GM23338 (cell line): ENCODE data around the gene JAG1. TPM values are rescaled to one million over a fixed set of nuclear protein-coding genes. Genes with fewer than 3 reads are reported as not detected.

Experiments used
- ATAC-seq: fragments of 200-7000 bp; cut with Tn5 transposase; 3 replicates; pipeline ENCODE4 v1.9.1; 2020
- DNase-seq: peaks from one replicate; pipeline ENCODE4 v3.0.0-alpha.2; 2015; ENCODE audit warnings: low spot score
- H2AFZ ChIP-seq: fragments of 200-600 bp; sonication (generic); 2 replicates; pipeline ENCODE4 v1.8.0; 2016; ENCODE audit warnings: antibody characterized with exemption, mild to moderate bottlenecking, moderate library complexity
- H3F3A ChIP-seq: fragments of 200-600 bp; sonication (generic); replicated peaks from 2 replicates; pipeline ENCODE4 v1.8.0; 2017; ENCODE audit warnings: antibody characterized with exemption, mixed run types, low read depth
- H3K27ac ChIP-seq: fragments of 200-600 bp; sonication (generic); 2 replicates; pipeline ENCODE4 v1.6.1; 2016; ENCODE audit warnings: low read depth
- H3K27me3 ChIP-seq: fragments of 200-600 bp; sonication (generic); 2 replicates; pipeline ENCODE4 v1.8.0; 2016; ENCODE audit warnings: mild to moderate bottlenecking, mixed run types, moderate library complexity; ENCODE audit not compliant: insufficient read depth
- H3K36me3 ChIP-seq: fragments of 200-600 bp; sonication (generic); 2 replicates; pipeline ENCODE4 v1.8.0; 2016; ENCODE audit warnings: mild to moderate bottlenecking; ENCODE audit not compliant: insufficient read depth
- H3K4me1 ChIP-seq: fragments of 200-600 bp; sonication (generic); 2 replicates; pipeline ENCODE4 v1.8.0; 2016; ENCODE audit warnings: mild to moderate bottlenecking, moderate library complexity; ENCODE audit not compliant: insufficient read depth
- H3K4me2 ChIP-seq: fragments of 200-600 bp; sonication (generic); 2 replicates; pipeline ENCODE4 v1.7.1; 2017; ENCODE audit warnings: mixed run types
- H3K4me3 ChIP-seq: fragments of 200-600 bp; sonication (generic); 2 replicates; pipeline ENCODE4 v1.6.1; 2016; ENCODE audit warnings: mixed run types
- H3K79me2 ChIP-seq: fragments of 200-600 bp; sonication (generic); replicated peaks from 2 replicates; pipeline ENCODE4 v1.8.0; 2017; ENCODE audit warnings: mild to moderate bottlenecking; ENCODE audit not compliant: insufficient read depth
- H3K9me2 ChIP-seq: fragments of 200-600 bp; sonication (generic); 2 replicates; pipeline ENCODE4 v1.8.0; 2017; ENCODE audit not compliant: insufficient read depth
- H4K20me1 ChIP-seq: fragments of 200-600 bp; sonication (generic); replicated peaks from 2 replicates; pipeline ENCODE4 v1.8.0; 2017; ENCODE audit warnings: mild to moderate bottlenecking; ENCODE audit not compliant: insufficient read depth
- H3K27ac Mint-ChIP-seq: 2 replicates; pipeline ENCODE4 v1.8.0; 2020; ENCODE audit warnings: inconsistent platforms, mild to moderate bottlenecking, moderate library complexity, mixed read lengths
- H3K27me3 Mint-ChIP-seq: 3 replicates; pipeline ENCODE4 v1.8.0; 2022; ENCODE audit warnings: low read depth, mild to moderate bottlenecking, moderate library complexity, mixed read lengths, inconsistent platforms; ENCODE audit not compliant: insufficient read depth, poor library complexity
- H3K36me3 Mint-ChIP-seq: 3 replicates; pipeline ENCODE4 v1.8.0; 2021; ENCODE audit warnings: low read depth, mild to moderate bottlenecking, inconsistent platforms, moderate library complexity, mixed read lengths
- H3K4me1 Mint-ChIP-seq: 3 replicates; pipeline ENCODE4 v1.8.0; 2020; ENCODE audit warnings: mild to moderate bottlenecking, inconsistent platforms, mixed read lengths
- H3K4me3 Mint-ChIP-seq: 3 replicates; pipeline ENCODE4 v1.8.0; 2021; ENCODE audit warnings: moderate library complexity, mild to moderate bottlenecking, inconsistent platforms, mixed read lengths
- H3K9me3 Mint-ChIP-seq: 3 replicates; pipeline ENCODE4 v1.8.0; 2020; ENCODE audit warnings: moderate library complexity, mild to moderate bottlenecking, inconsistent platforms, mixed read lengths
- CREB1 ChIP-seq: fragments of 250-450 bp; sonication (Bioruptor Pico); IDR thresholded peaks from 2 replicates; pipeline ENCODE4 v1.5.0; 2020; ENCODE audit warnings: low read depth, mild to moderate bottlenecking, moderate library complexity
- ETS1 ChIP-seq: IDR thresholded peaks from 2 replicates; pipeline ENCODE4 v1.6.1; 2016; ENCODE audit warnings: antibody characterized with exemption
- EZH2 ChIP-seq: fragments of 200-600 bp; sonication (generic); IDR thresholded peaks from one replicate; pipeline ENCODE4 v1.8.0; 2017; ENCODE audit warnings: antibody characterized with exemption, mild to moderate bottlenecking, low read depth; ENCODE audit not compliant: unreplicated experiment
- NANOG ChIP-seq: IDR thresholded peaks from 2 replicates; pipeline ENCODE4 v1.6.1; 2016; ENCODE audit warnings: antibody characterized with exemption, borderline replicate concordance
- POLR2AphosphoS5 ChIP-seq: IDR thresholded peaks from 2 replicates; pipeline ENCODE4 v1.6.1; 2016; ENCODE audit warnings: antibody characterized with exemption, low read depth
- ZNF114 ChIP-seq: fragments of 250-450 bp; sonication (Bioruptor Pico); IDR thresholded peaks from 2 replicates; pipeline ENCODE4 v1.5.0; 2020; ENCODE audit warnings: mild to moderate bottlenecking, moderate library complexity
- ZNF331 ChIP-seq: fragments of 250-450 bp; sonication (Bioruptor Pico); IDR thresholded peaks from 2 replicates; pipeline ENCODE4 v1.5.0; 2020; ENCODE audit warnings: low read depth, mild to moderate bottlenecking, moderate library complexity
- ZNF462 ChIP-seq: fragments of 250-450 bp; sonication (Bioruptor Pico); IDR thresholded peaks from 2 replicates; pipeline ENCODE4 v1.5.0; 2020; ENCODE audit warnings: mild to moderate bottlenecking, moderate library complexity
- polyA plus RNA-seq: library from polyadenylated mRNA; unstranded; fragments of >200 nt; fragmentation: Nextera tagmentation; extraction: Ambion mirVana; gene quantifications from 2 replicates; pipeline ENCODE4 v1.2.1, GENCODE V29; 2016
- total RNA-seq: library from RNA; depleted of rRNA; stranded (reverse); fragments of >200 nt; shearing (Covaris generic); gene quantifications from 2 replicates; pipeline ENCODE4 v1.2.3, GENCODE V29; 2014
- TF ChIP-seq, protein P1 (sequence below): IDR thresholded peaks from one replicate; pipeline ENCODE4 v1.6.1; 2018; ENCODE audit warnings: antibody characterized with exemption; ENCODE audit not compliant: unreplicated experiment

Gene JAG1
- total and polyA plus RNA-seq, 2 experiments from 2014 or later = 9.7 to 46.5 TPM

GRCh38 chr20:10631126-10631525 is 42.7 kb downstream of the JAG1 start:
- Histone ChIP-seq H3K9me2 (no peaks in the 10 kb centered on the region), H3K4me1 (peaks cover 44% of the 10 kb centered on the region), H3K36me3 (no peaks in the 10 kb centered on the region), H3K27ac (no peak overlapping the region), H3K4me2 (no peak overlapping the region), H3F3A (no peaks in the 10 kb centered on the region), H3K79me2 (no peaks in the 10 kb centered on the region), H4K20me1 (no peaks in the 10 kb centered on the region), H3K27me3 (no peaks in the 10 kb centered on the region), H3K4me3 (no peak overlapping the region), H2AFZ (no peak overlapping the region)
- no peak for ATAC-seq
- Mint-ChIP-seq H3K9me3 (no peaks in the 10 kb centered on the region), H3K27me3 (peaks cover 3% of the 10 kb centered on the region), H3K4me3 (no peak overlapping the region), H3K36me3 (peaks cover under 1% of the 10 kb centered on the region; the same call in 1 of the 3 replicates), H3K4me1 (peaks cover 82% of the 10 kb centered on the region), H3K27ac (no peak overlapping the region)
- no peak for TF ChIP-seq POLR2AphosphoS5
- TF ChIP-seq ZNF331 (CRISPR knock-in tag) = no peak
- no peak for TF ChIP-seq NANOG
- DNase-seq = no peak

- H3K27ac ChIP-seq = no peak overlapping the region
- Mint-ChIP-seq H3K36me3 (no peaks in the 10 kb centered on the region), H3K27ac (no peak overlapping the region), H3K27me3 (peaks cover 3% of the 10 kb centered on the region), H3K4me1 (peaks cover 79% of the 10 kb centered on the region), H3K4me3 (no peak overlapping the region), H3K9me3 (no peaks in the 10 kb centered on the region)
- peaks cover 36% of the 10 kb centered on the region for H3K4me1 ChIP-seq
- H2AFZ ChIP-seq = no peak overlapping the region
- H3K9me2 ChIP-seq = no peaks in the 10 kb centered on the region
- DNase-seq (no peak), ATAC-seq (peak; percentile 36)
- no peaks in the 10 kb centered on the region for H4K20me1 ChIP-seq
- no peaks in the 10 kb centered on the region for H3F3A ChIP-seq
- no peak overlapping the region for H3K4me2 ChIP-seq
- no peaks in the 10 kb centered on the region for H3K27me3 ChIP-seq
- H3K79me2 ChIP-seq = no peaks in the 10 kb centered on the region
- H3K36me3 ChIP-seq = no peaks in the 10 kb centered on the region
- no peak overlapping the region for H3K4me3 ChIP-seq
- TF ChIP-seq ZNF462 (CRISPR knock-in tag) (no peak), ETS1 (no peak), POLR2AphosphoS5 (no peak), ZNF114 (no peak), EZH2 (no peak), NANOG (no peak), CREB1 (CRISPR knock-in tag) (no peak)
- TF ChIP-seq, protein P1, sequence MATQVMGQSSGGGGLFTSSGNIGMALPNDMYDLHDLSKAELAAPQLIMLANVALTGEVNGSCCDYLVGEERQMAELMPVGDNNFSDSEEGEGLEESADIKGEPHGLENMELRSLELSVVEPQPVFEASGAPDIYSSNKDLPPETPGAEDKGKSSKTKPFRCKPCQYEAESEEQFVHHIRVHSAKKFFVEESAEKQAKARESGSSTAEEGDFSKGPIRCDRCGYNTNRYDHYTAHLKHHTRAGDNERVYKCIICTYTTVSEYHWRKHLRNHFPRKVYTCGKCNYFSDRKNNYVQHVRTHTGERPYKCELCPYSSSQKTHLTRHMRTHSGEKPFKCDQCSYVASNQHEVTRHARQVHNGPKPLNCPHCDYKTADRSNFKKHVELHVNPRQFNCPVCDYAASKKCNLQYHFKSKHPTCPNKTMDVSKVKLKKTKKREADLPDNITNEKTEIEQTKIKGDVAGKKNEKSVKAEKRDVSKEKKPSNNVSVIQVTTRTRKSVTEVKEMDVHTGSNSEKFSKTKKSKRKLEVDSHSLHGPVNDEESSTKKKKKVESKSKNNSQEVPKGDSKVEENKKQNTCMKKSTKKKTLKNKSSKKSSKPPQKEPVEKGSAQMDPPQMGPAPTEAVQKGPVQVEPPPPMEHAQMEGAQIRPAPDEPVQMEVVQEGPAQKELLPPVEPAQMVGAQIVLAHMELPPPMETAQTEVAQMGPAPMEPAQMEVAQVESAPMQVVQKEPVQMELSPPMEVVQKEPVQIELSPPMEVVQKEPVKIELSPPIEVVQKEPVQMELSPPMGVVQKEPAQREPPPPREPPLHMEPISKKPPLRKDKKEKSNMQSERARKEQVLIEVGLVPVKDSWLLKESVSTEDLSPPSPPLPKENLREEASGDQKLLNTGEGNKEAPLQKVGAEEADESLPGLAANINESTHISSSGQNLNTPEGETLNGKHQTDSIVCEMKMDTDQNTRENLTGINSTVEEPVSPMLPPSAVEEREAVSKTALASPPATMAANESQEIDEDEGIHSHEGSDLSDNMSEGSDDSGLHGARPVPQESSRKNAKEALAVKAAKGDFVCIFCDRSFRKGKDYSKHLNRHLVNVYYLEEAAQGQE = no peak
These were observed 43.7 kb downstream of the JAG1 start for GRCh38 chr20:10629946-10630650.
